OCI-LY1 (cell line): Measurements from ENCODE around the gene SETD1A.

Experiments
- H2AFZ ChIP-seq: fragments of 200-600 bp; sonication (generic), shearing (Covaris generic); 2 replicates; pipeline ENCODE4 v1.6.0; 2014; ENCODE audit warnings: antibody characterized with exemption, mild to moderate bottlenecking, low read length
- H3F3A ChIP-seq: fragments of 200-600 bp; sonication (generic), shearing (Covaris generic); 2 replicates; pipeline ENCODE4 v1.6.0; 2014; ENCODE audit warnings: mild to moderate bottlenecking, antibody characterized with exemption, low read length, moderate library complexity; ENCODE audit not compliant: insufficient read depth
- H3K27ac ChIP-seq: fragments of 200-600 bp; sonication (generic); 2 replicates; pipeline ENCODE4 v1.5.1; 2014; ENCODE audit warnings: low read length, mixed run types, mild to moderate bottlenecking, low read depth; ENCODE audit not compliant: poor library complexity, severe bottlenecking
- H3K27me3 ChIP-seq: fragments of 200-600 bp; sonication (generic); 2 replicates; pipeline ENCODE4 v1.6.0; 2014; ENCODE audit warnings: antibody characterized with exemption, mild to moderate bottlenecking, low read length, moderate library complexity; ENCODE audit not compliant: insufficient read depth
- H3K36me3 ChIP-seq: fragments of 200-600 bp; sonication (generic); 2 replicates; pipeline ENCODE4 v1.6.1; 2014; ENCODE audit warnings: mild to moderate bottlenecking, antibody characterized with exemption, low read length, moderate library complexity, mixed read lengths; ENCODE audit not compliant: insufficient read depth
- H3K4me1 ChIP-seq: fragments of 200-600 bp; sonication (generic); 2 replicates; pipeline ENCODE4 v1.5.1; 2014; ENCODE audit warnings: mild to moderate bottlenecking, low read length, moderate library complexity; ENCODE audit not compliant: insufficient read depth, severe bottlenecking
- H3K4me2 ChIP-seq: fragments of 200-600 bp; sonication (generic), shearing (Covaris generic); 2 replicates; pipeline ENCODE4 v1.6.1; 2014; ENCODE audit warnings: low read length
- H3K4me3 ChIP-seq: fragments of 200-600 bp; sonication (generic); 2 replicates; pipeline ENCODE4 v1.5.1; 2014; ENCODE audit warnings: low read length, low read depth, mild to moderate bottlenecking, mixed read lengths; ENCODE audit not compliant: poor library complexity, severe bottlenecking
- H3K79me2 ChIP-seq: fragments of 200-600 bp; shearing (Covaris generic); 2 replicates; pipeline ENCODE4 v1.6.1; 2016; ENCODE audit warnings: mixed run types, low read length, mixed read lengths; ENCODE audit not compliant: insufficient read depth
- H3K9ac ChIP-seq: fragments of 200-600 bp; sonication (generic), shearing (Covaris generic); 2 replicates; pipeline ENCODE4 v1.6.1; 2014; ENCODE audit warnings: mild to moderate bottlenecking, low read length, mixed read lengths
- H3K9me2 ChIP-seq: fragments of 200-600 bp; sonication (generic), shearing (Covaris generic); 2 replicates; pipeline ENCODE4 v1.6.1; 2014; ENCODE audit warnings: low read depth, mild to moderate bottlenecking, low read length, mixed read lengths
- H3K9me3 ChIP-seq: fragments of 200-600 bp; shearing (Covaris generic); 2 replicates; pipeline ENCODE4 v1.6.1; 2014; ENCODE audit warnings: low read length, mixed read lengths
- H4K20me1 ChIP-seq: fragments of 200-600 bp; sonication (generic), shearing (Covaris generic); 2 replicates; pipeline ENCODE4 v1.6.0; 2016; ENCODE audit warnings: mild to moderate bottlenecking, low read length; ENCODE audit not compliant: insufficient read depth
- CTCF ChIP-seq: fragments of 200-600 bp; sonication (generic), shearing (Covaris generic); IDR thresholded peaks from 2 replicates; pipeline ENCODE4 v1.5.1; 2017; ENCODE audit warnings: mild to moderate bottlenecking, antibody characterized with exemption, low read length, moderate library complexity, mixed read lengths
- EZH2 ChIP-seq: fragments of 200-600 bp; sonication (generic), shearing (Covaris generic); IDR thresholded peaks from 2 replicates; pipeline ENCODE4 v1.8.0; 2017; ENCODE audit warnings: borderline replicate concordance, mixed run types, mild to moderate bottlenecking, antibody characterized with exemption, low read length, moderate library complexity, mixed read lengths

The SETD1A gene

GRCh38 chr16:30990105-30990504 lies 32.6 kb downstream of the SETD1A start:
- H3K9ac ChIP-seq = peak overlapping the region; percentile 42; the same call in 1 of the 2 replicates
- no peaks in the 10 kb centered on the region for H3K9me3 ChIP-seq
- H3K4me2 ChIP-seq = peak overlapping the region; percentile 44; the same call in 1 of the 2 replicates
- peaks cover 38% of the 10 kb centered on the region for H3K4me1 ChIP-seq
- no peak overlapping the region for H2AFZ ChIP-seq
- H3K4me3 ChIP-seq = no peak overlapping the region
- peak overlapping the region; percentile 21 for H3K27ac ChIP-seq
- no peaks in the 10 kb centered on the region for H3K27me3 ChIP-seq
- no peaks in the 10 kb centered on the region for H3K79me2 ChIP-seq
- no peaks in the 10 kb centered on the region for H4K20me1 ChIP-seq
- H3K36me3 ChIP-seq = no peaks in the 10 kb centered on the region
- TF ChIP-seq EZH2 = no peak
- no peak for TF ChIP-seq CTCF
- H3F3A ChIP-seq = no peaks in the 10 kb centered on the region
- no peaks in the 10 kb centered on the region for H3K9me2 ChIP-seq

- H4K20me1 ChIP-seq = no peaks in the 10 kb centered on the region
- no peaks in the 10 kb centered on the region for H3K79me2 ChIP-seq
- H3K4me1 ChIP-seq = peaks cover 34% of the 10 kb centered on the region
- no peaks in the 10 kb centered on the region for H3K9me2 ChIP-seq
- TF ChIP-seq CTCF (no peak), EZH2 (no peak)
- H2AFZ ChIP-seq = no peak overlapping the region
- no peak overlapping the region for H3K4me2 ChIP-seq
- no peak overlapping the region for H3K27ac ChIP-seq
- H3F3A ChIP-seq = no peaks in the 10 kb centered on the region
- H3K4me3 ChIP-seq = no peak overlapping the region
- no peaks in the 10 kb centered on the region for H3K36me3 ChIP-seq
- no peak overlapping the region for H3K9ac ChIP-seq
- no peaks in the 10 kb centered on the region for H3K9me3 ChIP-seq
- H3K27me3 ChIP-seq = no peaks in the 10 kb centered on the region
Measured at GRCh38 chr16:30991052-30991451, 33.5 kb downstream of the SETD1A start.

GRCh38 chr16:30992276-30992780 lies 34.8 kb downstream of the SETD1A start:
- no peaks in the 10 kb centered on the region for H3K9me3 ChIP-seq
- peak overlapping the region; percentile 55 for H3K27ac ChIP-seq
- TF ChIP-seq CTCF = no peak
- TF ChIP-seq EZH2 = no peak
- H3K4me2 ChIP-seq = peak overlapping the region; percentile 5; the same call in 1 of the 2 replicates
- H3K4me3 ChIP-seq = no peak overlapping the region
- H3F3A ChIP-seq = no peaks in the 10 kb centered on the region
- no peaks in the 10 kb centered on the region for H4K20me1 ChIP-seq
- peaks cover 44% of the 10 kb centered on the region for H3K4me1 ChIP-seq
- no peak overlapping the region for H2AFZ ChIP-seq
- no peak overlapping the region; the same call in 1 of the 2 replicates for H3K9ac ChIP-seq
- no peaks in the 10 kb centered on the region for H3K27me3 ChIP-seq
- no peaks in the 10 kb centered on the region for H3K79me2 ChIP-seq
- H3K9me2 ChIP-seq = no peaks in the 10 kb centered on the region
- H3K36me3 ChIP-seq = no peaks in the 10 kb centered on the region
